ENCODE data around the gene WDR70. TPM values are rescaled to one million over a fixed set of nuclear protein-coding genes. Genes with fewer than 3 reads are reported as not detected.

Gene WDR70
- total and polyA plus RNA-seq, 10 of the 15 experiments (the other 5 are each of a cell fraction or from before 2014, with no cell fraction given), result 10.9 to 33.6 (median 29.1) TPM

DNA sequence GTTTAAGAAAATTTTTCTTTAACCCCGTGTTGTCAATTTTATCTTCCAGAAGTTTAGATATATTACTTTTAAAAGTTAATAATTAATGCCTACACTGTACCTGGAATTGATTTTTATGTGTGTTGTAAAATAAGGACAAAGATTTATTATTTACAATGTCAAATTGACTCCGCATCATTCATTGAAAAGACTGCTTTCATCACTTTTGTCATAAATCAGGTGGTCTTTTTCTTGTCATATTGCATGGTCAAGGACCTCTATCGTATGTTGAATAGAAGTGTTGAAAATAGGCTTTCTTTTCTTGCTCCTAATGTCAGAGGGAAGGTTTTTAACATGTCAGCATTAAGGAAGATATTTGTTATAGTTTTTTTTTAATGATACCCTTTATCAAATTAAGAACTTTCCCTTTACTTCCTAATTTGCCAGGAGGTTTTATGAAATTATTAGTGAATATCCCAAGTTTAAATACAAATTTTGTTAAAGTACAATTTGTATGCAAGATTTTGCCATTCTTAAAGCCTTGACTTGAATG, 92.6 kb downstream of the WDR70 start:
- H3K9me3 ChIP-seq (replicated peaks; ENCODE audit: control insufficient read depth, insufficient read depth, low read length), result no peaks in the 10 kb centered on the region; the same call in 1 of the 3 replicates
- no peak overlapping the region for H3K4me2 ChIP-seq (ENCODE audit: control insufficient read depth, insufficient read depth)
- TF ChIP-seq ZNF24 (IDR thresholded peaks at IDR 0.05), result no peak
- TF ChIP-seq MTA3 (IDR thresholded peaks at IDR 0.05; ENCODE audit: borderline replicate concordance, low read length), result no peak
- ChIA-PET POLR2A (no interaction called here), CTCF (no interaction called here), RAD21 (ENCODE audit: unreplicated experiment) (no interaction called here), SMC1A (ENCODE audit: uncharacterized antibody, unreplicated experiment) (no interaction called here)
- DNase-seq (ENCODE audit: low read depth, low spot score), result no peak
- WGBS (ENCODE audit: insufficient coverage, insufficient replicate concordance, low lambda C conversion rate, missing lambda C conversion rate), result 63% methylated on average over 3 of the region's 3 CpGs
- FAIRE-seq, result no peak
- H3K4me3 ChIP-seq, result no peak overlapping the region
- in situ Hi-C loops (cut with MboI), result no loop called here
- H3K79me2 ChIP-seq (ENCODE audit: control insufficient read depth, insufficient read depth, low read length), result no peaks in the 10 kb centered on the region
- intact Hi-C loops (cut with micrococcal nuclease; ENCODE audit: unreplicated experiment), result no loop called here
- H3K36me3 ChIP-seq (ENCODE audit: control insufficient read depth in 2 of 2, insufficient read depth in 2 of 2, low read length in 1 of 2), result no peaks in the 10 kb centered on the region
- BruUV-seq (replicated peaks), result no TSS peak
- H3K9ac ChIP-seq (ENCODE audit: control insufficient read depth, insufficient read depth, low read length), result no peak overlapping the region
- no peak overlapping the region for H2AFZ ChIP-seq (ENCODE audit: control insufficient read depth, low read depth, low read length)
- no peaks in the 10 kb centered on the region for H3K27me3 ChIP-seq (replicated peaks in 1 of 2; ENCODE audit: control insufficient read depth in 2 of 2, insufficient read depth in 2 of 2, low read length in 1 of 2)
- no peaks in the 10 kb centered on the region for H3K4me1 ChIP-seq (ENCODE audit: control insufficient read depth, insufficient read depth, low read length)
- H3K27ac ChIP-seq (ENCODE audit: control insufficient read depth, insufficient read depth), result no peak overlapping the region
- no peak for ATAC-seq
- no peaks in the 10 kb centered on the region for H4K20me1 ChIP-seq (ENCODE audit: control insufficient read depth, insufficient read depth)

DNA sequence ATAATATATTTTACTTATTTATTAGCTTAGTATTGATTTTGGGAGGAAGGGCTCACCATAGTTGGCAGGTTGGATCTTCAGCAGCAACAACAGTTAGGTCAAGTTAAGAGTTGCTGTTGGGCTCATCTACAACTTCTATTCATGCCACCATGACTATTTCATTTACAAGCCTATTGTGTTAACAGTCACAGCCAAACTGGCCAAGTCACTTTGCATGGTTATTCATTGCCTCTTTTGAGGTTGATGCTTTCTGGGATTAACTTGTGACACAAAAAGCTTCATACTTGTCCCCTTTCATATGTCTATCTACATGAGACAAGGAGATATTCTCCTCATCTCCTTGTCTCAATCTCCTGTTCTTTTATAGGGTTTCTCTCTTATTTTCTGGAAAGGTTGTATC, 98.3 kb downstream of the WDR70 start:
- Histone ChIP-seq H3K27me3 (replicated peaks in 1 of 2; ENCODE audit: control insufficient read depth in 2 of 2, insufficient read depth in 2 of 2, low read length in 1 of 2) (no peaks in the 10 kb centered on the region), H3K79me2 (ENCODE audit: control insufficient read depth, insufficient read depth, low read length) (no peaks in the 10 kb centered on the region), H2AFZ (ENCODE audit: control insufficient read depth, low read depth, low read length) (no peak overlapping the region), H3K36me3 (ENCODE audit: control insufficient read depth in 2 of 2, insufficient read depth in 2 of 2, low read length in 1 of 2) (peaks cover 0 to 2% of the 10 kb centered on the region in 2 experiments; a peak in 2 of 4 replicates), H3K27ac (ENCODE audit: control insufficient read depth, insufficient read depth) (no peak overlapping the region), H4K20me1 (ENCODE audit: control insufficient read depth, insufficient read depth) (no peaks in the 10 kb centered on the region), H3K9ac (ENCODE audit: control insufficient read depth, insufficient read depth, low read length) (no peak overlapping the region), H3K4me2 (ENCODE audit: control insufficient read depth, insufficient read depth) (no peak overlapping the region), H3K4me1 (ENCODE audit: control insufficient read depth, insufficient read depth, low read length) (no peaks in the 10 kb centered on the region), H3K9me3 (replicated peaks; ENCODE audit: control insufficient read depth, insufficient read depth, low read length) (peaks cover 3% of the 10 kb centered on the region; the same call in 2 of the 3 replicates), H3K4me3 (no peak overlapping the region)
- DNase-seq (ENCODE audit: low read depth, low spot score) (no peak), FAIRE-seq (no peak), ATAC-seq (no peak)
- RAD21 ChIA-PET (ENCODE audit: unreplicated experiment), result no interaction called here
- in situ Hi-C loops (cut with MboI), result no loop called here
- POLR2A ChIA-PET, result no interaction called here
- CTCF ChIA-PET, result interaction anchor here (0.8 kb wide), 1 partner anchor 10 kb away, joined by 3 read pairs; no protein-coding TSS in a partner anchor
- SMC1A ChIA-PET (ENCODE audit: uncharacterized antibody, unreplicated experiment), result no interaction called here
- intact Hi-C loops (cut with micrococcal nuclease; ENCODE audit: unreplicated experiment), result no loop called here
- BruUV-seq (replicated peaks), result no TSS peak
- TF ChIP-seq JUNB (IDR thresholded peaks at IDR 0.05) (no peak), BACH1 (IDR thresholded peaks at IDR 0.05; ENCODE audit: borderline replicate concordance) (no peak), RUNX3 (IDR thresholded peaks at IDR 0.05; ENCODE audit: low read length) (no peak), MEF2A (IDR thresholded peaks at IDR 0.05; ENCODE audit: insufficient read depth, low read depth, low read length) (no peak), ZNF384 (IDR thresholded peaks at IDR 0.05; ENCODE audit: borderline replicate concordance, low read depth, low read length) (no peak), TBL1XR1 (IDR thresholded peaks at IDR 0.05; ENCODE audit: low read depth, low read length) (no peak), PML (IDR thresholded peaks at IDR 0.05; ENCODE audit: low read length) (no peak), SMARCA5 (IDR thresholded peaks at IDR 0.05) (no peak)
- TF ChIP-seq, protein P1, sequence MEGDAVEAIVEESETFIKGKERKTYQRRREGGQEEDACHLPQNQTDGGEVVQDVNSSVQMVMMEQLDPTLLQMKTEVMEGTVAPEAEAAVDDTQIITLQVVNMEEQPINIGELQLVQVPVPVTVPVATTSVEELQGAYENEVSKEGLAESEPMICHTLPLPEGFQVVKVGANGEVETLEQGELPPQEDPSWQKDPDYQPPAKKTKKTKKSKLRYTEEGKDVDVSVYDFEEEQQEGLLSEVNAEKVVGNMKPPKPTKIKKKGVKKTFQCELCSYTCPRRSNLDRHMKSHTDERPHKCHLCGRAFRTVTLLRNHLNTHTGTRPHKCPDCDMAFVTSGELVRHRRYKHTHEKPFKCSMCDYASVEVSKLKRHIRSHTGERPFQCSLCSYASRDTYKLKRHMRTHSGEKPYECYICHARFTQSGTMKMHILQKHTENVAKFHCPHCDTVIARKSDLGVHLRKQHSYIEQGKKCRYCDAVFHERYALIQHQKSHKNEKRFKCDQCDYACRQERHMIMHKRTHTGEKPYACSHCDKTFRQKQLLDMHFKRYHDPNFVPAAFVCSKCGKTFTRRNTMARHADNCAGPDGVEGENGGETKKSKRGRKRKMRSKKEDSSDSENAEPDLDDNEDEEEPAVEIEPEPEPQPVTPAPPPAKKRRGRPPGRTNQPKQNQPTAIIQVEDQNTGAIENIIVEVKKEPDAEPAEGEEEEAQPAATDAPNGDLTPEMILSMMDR (IDR thresholded peaks at IDR 0.05 in 2 of 3, conservative IDR thresholded peaks at IDR 0.05 in 1 of 3; ENCODE audit: control insufficient read depth in 2 of 3, extremely low read depth in 1 of 3, insufficient read depth in 1 of 3, low read depth in 3 of 3, low read length in 3 of 3), result no peak
- TF ChIP-seq, protein P2, sequence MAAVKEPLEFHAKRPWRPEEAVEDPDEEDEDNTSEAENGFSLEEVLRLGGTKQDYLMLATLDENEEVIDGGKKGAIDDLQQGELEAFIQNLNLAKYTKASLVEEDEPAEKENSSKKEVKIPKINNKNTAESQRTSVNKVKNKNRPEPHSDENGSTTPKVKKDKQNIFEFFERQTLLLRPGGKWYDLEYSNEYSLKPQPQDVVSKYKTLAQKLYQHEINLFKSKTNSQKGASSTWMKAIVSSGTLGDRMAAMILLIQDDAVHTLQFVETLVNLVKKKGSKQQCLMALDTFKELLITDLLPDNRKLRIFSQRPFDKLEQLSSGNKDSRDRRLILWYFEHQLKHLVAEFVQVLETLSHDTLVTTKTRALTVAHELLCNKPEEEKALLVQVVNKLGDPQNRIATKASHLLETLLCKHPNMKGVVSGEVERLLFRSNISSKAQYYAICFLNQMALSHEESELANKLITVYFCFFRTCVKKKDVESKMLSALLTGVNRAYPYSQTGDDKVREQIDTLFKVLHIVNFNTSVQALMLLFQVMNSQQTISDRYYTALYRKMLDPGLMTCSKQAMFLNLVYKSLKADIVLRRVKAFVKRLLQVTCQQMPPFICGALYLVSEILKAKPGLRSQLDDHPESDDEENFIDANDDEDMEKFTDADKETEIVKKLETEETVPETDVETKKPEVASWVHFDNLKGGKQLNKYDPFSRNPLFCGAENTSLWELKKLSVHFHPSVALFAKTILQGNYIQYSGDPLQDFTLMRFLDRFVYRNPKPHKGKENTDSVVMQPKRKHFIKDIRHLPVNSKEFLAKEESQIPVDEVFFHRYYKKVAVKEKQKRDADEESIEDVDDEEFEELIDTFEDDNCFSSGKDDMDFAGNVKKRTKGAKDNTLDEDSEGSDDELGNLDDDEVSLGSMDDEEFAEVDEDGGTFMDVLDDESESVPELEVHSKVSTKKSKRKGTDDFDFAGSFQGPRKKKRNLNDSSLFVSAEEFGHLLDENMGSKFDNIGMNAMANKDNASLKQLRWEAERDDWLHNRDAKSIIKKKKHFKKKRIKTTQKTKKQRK (IDR thresholded peaks at IDR 0.05; ENCODE audit: low read depth, low read length), result no peak
- TF ChIP-seq, protein P3, sequence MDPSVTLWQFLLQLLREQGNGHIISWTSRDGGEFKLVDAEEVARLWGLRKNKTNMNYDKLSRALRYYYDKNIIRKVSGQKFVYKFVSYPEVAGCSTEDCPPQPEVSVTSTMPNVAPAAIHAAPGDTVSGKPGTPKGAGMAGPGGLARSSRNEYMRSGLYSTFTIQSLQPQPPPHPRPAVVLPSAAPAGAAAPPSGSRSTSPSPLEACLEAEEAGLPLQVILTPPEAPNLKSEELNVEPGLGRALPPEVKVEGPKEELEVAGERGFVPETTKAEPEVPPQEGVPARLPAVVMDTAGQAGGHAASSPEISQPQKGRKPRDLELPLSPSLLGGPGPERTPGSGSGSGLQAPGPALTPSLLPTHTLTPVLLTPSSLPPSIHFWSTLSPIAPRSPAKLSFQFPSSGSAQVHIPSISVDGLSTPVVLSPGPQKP (IDR thresholded peaks at IDR 0.05; ENCODE audit: low read depth, low read length), result no peak

All from GM12878 (cell line).